Transverse colon (tissue), 3 donors: ENCODE data around the gene KLHL22.

Experiments used
- POLR2A ChIP-seq: fragments of 450-650 bp; IDR thresholded peaks from one replicate; pipeline ENCODE4 v1.6.1; 2016; ENCODE audit warnings: antibody characterized with exemption, mild to moderate bottlenecking, moderate library complexity
- POLR2AphosphoS5 ChIP-seq, 3 donors: sonication (generic); formaldehyde crosslinking; IDR thresholded peaks; one replicate each; pipeline ENCODE4 v1.6.1; 2016; ENCODE audit warnings: antibody characterized with exemption in 3 of 3

GRCh38 chr22:20406686-20407408 lies 88.7 kb downstream of the KLHL22 start:
- no peak for TF ChIP-seq POLR2A
- TF ChIP-seq POLR2AphosphoS5 (IDR thresholded peaks at IDR 0.05), result no peak
